ENCODE data around the gene MRPL27.

The MRPL27 gene

DNA sequence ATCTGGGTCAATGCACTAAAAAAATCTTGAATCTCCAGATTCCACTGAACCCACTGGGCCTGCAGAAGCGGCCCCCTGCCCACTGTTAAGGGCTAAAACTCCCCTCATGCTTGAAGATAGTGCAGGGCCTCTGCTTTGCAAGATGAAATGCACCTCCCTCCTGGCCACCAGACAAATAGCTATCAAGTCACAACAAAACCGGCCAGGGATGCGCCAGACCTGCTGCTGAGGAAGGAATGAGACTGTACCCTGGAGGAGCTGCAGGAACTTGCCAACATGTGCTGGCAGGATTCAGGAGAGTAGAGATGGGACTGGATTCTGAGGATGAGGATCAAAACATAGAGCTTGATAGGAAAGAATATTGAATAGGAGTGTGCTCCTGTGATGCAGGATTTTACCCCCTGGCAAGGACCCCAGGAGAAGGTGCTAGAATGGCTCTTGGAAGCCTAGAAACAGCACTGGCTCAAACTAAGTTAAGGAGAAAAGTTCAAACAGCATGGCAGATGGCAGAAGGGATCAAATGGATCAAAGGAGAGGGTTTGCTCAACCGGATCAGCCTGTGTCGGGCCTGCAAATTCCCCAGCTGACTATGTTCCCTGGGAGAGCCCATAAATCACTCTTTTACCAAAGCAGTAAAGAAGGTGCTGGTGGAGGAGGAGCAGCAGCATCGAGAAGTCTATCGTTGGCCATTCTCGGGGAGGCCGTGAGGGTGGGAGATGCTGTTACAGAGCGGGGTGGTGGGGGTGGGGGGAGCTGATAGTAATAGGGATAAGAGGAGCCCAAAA lies 54.3 kb downstream of the MRPL27 start:
- TF ChIP-seq, protein P1, sequence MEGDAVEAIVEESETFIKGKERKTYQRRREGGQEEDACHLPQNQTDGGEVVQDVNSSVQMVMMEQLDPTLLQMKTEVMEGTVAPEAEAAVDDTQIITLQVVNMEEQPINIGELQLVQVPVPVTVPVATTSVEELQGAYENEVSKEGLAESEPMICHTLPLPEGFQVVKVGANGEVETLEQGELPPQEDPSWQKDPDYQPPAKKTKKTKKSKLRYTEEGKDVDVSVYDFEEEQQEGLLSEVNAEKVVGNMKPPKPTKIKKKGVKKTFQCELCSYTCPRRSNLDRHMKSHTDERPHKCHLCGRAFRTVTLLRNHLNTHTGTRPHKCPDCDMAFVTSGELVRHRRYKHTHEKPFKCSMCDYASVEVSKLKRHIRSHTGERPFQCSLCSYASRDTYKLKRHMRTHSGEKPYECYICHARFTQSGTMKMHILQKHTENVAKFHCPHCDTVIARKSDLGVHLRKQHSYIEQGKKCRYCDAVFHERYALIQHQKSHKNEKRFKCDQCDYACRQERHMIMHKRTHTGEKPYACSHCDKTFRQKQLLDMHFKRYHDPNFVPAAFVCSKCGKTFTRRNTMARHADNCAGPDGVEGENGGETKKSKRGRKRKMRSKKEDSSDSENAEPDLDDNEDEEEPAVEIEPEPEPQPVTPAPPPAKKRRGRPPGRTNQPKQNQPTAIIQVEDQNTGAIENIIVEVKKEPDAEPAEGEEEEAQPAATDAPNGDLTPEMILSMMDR (IDR thresholded peaks at IDR 0.05), result no peak

More for the DNA sequence above, 54.3 kb downstream of the MRPL27 start:
- Histone ChIP-seq H3K27ac (no peak overlapping the region), H3K4me3 (ENCODE audit: low read depth in 1 of 2, low read length in 1 of 2) (no peak overlapping the region), H3K9me3 (no peaks in the 10 kb centered on the region), H3K4me1 (ENCODE audit: control insufficient read depth in 1 of 2, insufficient read depth in 1 of 2, low read depth in 1 of 2, low read length in 1 of 2) (no peaks in the 10 kb centered on the region), H3K27me3 (peaks cover 12% of the 10 kb centered on the region), H3K36me3 (no peaks in the 10 kb centered on the region)
